ENCODE data around the gene POLD3. TPM values are rescaled to one million over a fixed set of nuclear protein-coding genes. Genes with fewer than 3 reads are reported as not detected.

POLD3 gene
- total and polyA plus RNA-seq, 2 of the 8 experiments (the other 6 are each of a cell fraction or from before 2014, with no cell fraction given): 18.1 to 29.3 TPM

DNA sequence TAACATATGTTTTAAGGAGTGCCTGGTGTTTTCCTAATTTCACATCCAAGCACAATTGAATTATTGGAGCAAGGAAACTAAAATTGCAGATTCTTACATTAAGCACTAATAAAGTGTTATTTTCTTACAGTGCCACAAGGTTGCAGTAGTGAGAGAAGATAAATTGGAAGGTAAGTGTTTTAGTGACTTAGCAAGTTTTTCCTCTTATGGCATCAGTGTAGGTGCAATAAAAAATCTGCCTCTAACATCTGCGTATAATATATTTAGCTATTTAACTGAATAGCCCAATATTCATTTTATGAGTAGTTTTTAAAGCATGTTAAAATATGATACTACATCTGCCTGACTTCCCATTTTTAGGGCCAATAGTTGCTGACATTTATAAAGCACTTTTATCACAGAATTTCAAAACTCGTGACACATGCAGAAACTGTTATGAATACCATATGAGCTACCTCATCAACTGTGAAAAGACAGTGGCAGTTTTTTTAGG is 19.0 kb downstream of the POLD3 start:
- no peak overlapping the region for H3K27ac ChIP-seq (ENCODE audit: low read depth, low read length)
- no peak overlapping the region for H3K4ac ChIP-seq (replicated peaks; ENCODE audit: insufficient read length, low read depth, low read length)
- H3K4me3 ChIP-seq (ENCODE audit: extremely low read depth in 1 of 4, insufficient read depth in 2 of 4, low read depth in 3 of 4, low read length in 4 of 4): no peak overlapping the region
- H2BK12ac ChIP-seq (ENCODE audit: low read depth, low read length): no peak overlapping the region
- no peak overlapping the region for H2AK5ac ChIP-seq (ENCODE audit: low read depth, low read length)
- no peaks in the 10 kb centered on the region for H3K27me3 ChIP-seq (replicated peaks in 1 of 4; ENCODE audit: control insufficient read depth in 3 of 4, extremely low read depth in 1 of 4, insufficient read depth in 3 of 4, low read length in 3 of 4)
- no peak overlapping the region for H3K9ac ChIP-seq (replicated peaks in 1 of 4; ENCODE audit: extremely low read depth in 1 of 4, low read depth in 3 of 4, low read length in 3 of 4)
- no peaks in the 10 kb centered on the region for H3K9me3 ChIP-seq (ENCODE audit: insufficient read depth in 2 of 2, low read depth in 1 of 2, low read length in 1 of 2)
- H3K36me3 ChIP-seq (ENCODE audit: control insufficient read depth in 2 of 4, insufficient read depth in 4 of 4, low read length in 3 of 4): peaks cover 8 to 38% (median 18%) of the 10 kb centered on the region in 4 experiments
- H3K23ac ChIP-seq (ENCODE audit: insufficient read length): no peak overlapping the region
- no peaks in the 10 kb centered on the region for H3K4me1 ChIP-seq (replicated peaks in 1 of 4; ENCODE audit: control insufficient read depth in 3 of 4, insufficient read depth in 4 of 4, low read length in 3 of 4)
- no peak overlapping the region for H4K5ac ChIP-seq (ENCODE audit: insufficient read length, low read depth, low read length)
- no peaks in the 10 kb centered on the region for H3K23me2 ChIP-seq (ENCODE audit: low read depth, low read length)
- no peak overlapping the region for H4K91ac ChIP-seq (replicated peaks; ENCODE audit: insufficient read length, low read length)
- no peak overlapping the region for H2BK15ac ChIP-seq (ENCODE audit: low read length)
- H2BK120ac ChIP-seq (replicated peaks; ENCODE audit: low read depth, low read length): no peak overlapping the region
- H3K79me1 ChIP-seq (ENCODE audit: low read depth, low read length): no peaks in the 10 kb centered on the region
- ChIA-PET POLR2A (ENCODE audit: partially characterized antibody) (no interaction called here), CTCF (ENCODE audit: partially characterized antibody) (interaction anchor here (0.6 to 1.7 kb wide), 8 partner anchors 8 to 481 kb away, joined by 3 to 5 read pairs (median 4); no protein-coding TSS in a partner anchor)
- no peak overlapping the region for H2BK20ac ChIP-seq (ENCODE audit: low read length)
- WGBS, 2 experiments (ENCODE audit: extremely low coverage in 1 of 2, insufficient coverage in 1 of 2, insufficient read length in 1 of 2, insufficient replicate concordance in 2 of 2, low coverage in 1 of 2, low lambda C conversion rate in 2 of 2, missing lambda C conversion rate in 1 of 2): 86% methylated on average over 2 of the region's 2 CpGs; no CpG with 5 or more reads in 1 of the 2 experiments
- no peak for FAIRE-seq
- H4K20me1 ChIP-seq (replicated peaks in 1 of 2; ENCODE audit: control insufficient read depth in 1 of 2, insufficient read depth in 2 of 2, low read length in 2 of 2): peaks cover 0 to 1% of the 10 kb centered on the region in 2 experiments
- no peak overlapping the region for H2AFZ ChIP-seq (ENCODE audit: low read length)
- no peak overlapping the region for H2BK5ac ChIP-seq (ENCODE audit: low read depth, low read length)
- 0 out of 4 replicates have a peak, but pooled peaks cover 0 to 4% of the 10 kb centered on the region in 2 experiments for H3K79me2 ChIP-seq (ENCODE audit: control insufficient read depth in 1 of 2, insufficient read depth in 2 of 2, low read length in 2 of 2)
- H4K8ac ChIP-seq (ENCODE audit: extremely low read depth, insufficient read depth, low read length): no peak overlapping the region
- H3K4me2 ChIP-seq (ENCODE audit: insufficient read depth in 1 of 2, low read depth in 2 of 2, low read length in 2 of 2): no peak overlapping the region
- no peak overlapping the region for H3K14ac ChIP-seq (ENCODE audit: insufficient read length)
- no peak overlapping the region for H3K18ac ChIP-seq (ENCODE audit: extremely low read depth, low read length)
- H3K56ac ChIP-seq (replicated peaks; ENCODE audit: insufficient read length, low read depth, low read length): no peak overlapping the region
- no peak for DNase-seq (ENCODE audit: low read depth in 1 of 2, low spot score in 2 of 2)
- TF ChIP-seq SUZ12 (IDR thresholded peaks at IDR 0.05; ENCODE audit: low read length) (no peak), HDAC2 (IDR thresholded peaks at IDR 0.05; ENCODE audit: borderline replicate concordance in 1 of 2, low read depth in 2 of 2, low read length in 2 of 2) (no peak), KDM1A (IDR thresholded peaks at IDR 0.05; ENCODE audit: borderline replicate concordance, low read length) (no peak), MAFK (IDR thresholded peaks at IDR 0.05; ENCODE audit: low read depth, low read length) (peak; percentile 47; the same call in 1 of the 2 replicates), CTCF (IDR thresholded peaks at IDR 0.05; ENCODE audit: control extremely low read depth in 1 of 3, insufficient read depth in 1 of 3, low read depth in 1 of 3, low read length in 3 of 3) (peak in 2 of 3 experiments; percentile 20 to 37; a peak in 2 of 4 replicates), TAF1 (IDR thresholded peaks at IDR 0.05; ENCODE audit: low read depth, low read length) (no peak), TAF7 (optimal IDR thresholded peaks at IDR 0.05; ENCODE audit: borderline replicate concordance, low read depth, low read length) (no peak), YY1 (IDR thresholded peaks at IDR 0.05; ENCODE audit: low read depth, low read length) (no peak), RAD21 (IDR thresholded peaks at IDR 0.05 in 1 of 2, conservative IDR thresholded peaks at IDR 0.05 in 1 of 2; ENCODE audit: low read depth in 2 of 2, low read length in 2 of 2) (peak in 1 of 2 experiments; percentile 19; a peak in 2 of 4 replicates), CHD2 (IDR thresholded peaks at IDR 0.05; ENCODE audit: low read length) (no peak)
